BJ (cell line): Measurements from ENCODE around the gene ADAT3. TPM values are rescaled to one million over a fixed set of nuclear protein-coding genes. Genes with fewer than 3 reads are reported as not detected.

Experiments used
- CTCF ChIA-PET: fragments of 350-600 bp; formaldehyde crosslinking; extraction: SDS; loops from one replicate; lab custom pipeline; 2021; ENCODE audit warnings: antibody characterized with exemption, inconsistent platforms; lab: Yijun Ruan, JAX
- POLR2A ChIA-PET: fragments of 300-600 bp; sonication (Branson Sonifier 250); formaldehyde crosslinking; extraction: SDS; loops from one replicate; lab custom pipeline; 2021; ENCODE audit warnings: antibody characterized with exemption; lab: Charles Lee
- DNase-seq: peaks from one replicate; pipeline ENCODE4 v3.0.0-alpha.2; 2011; ENCODE audit warnings: low read depth
- H3K27me3 ChIP-seq: 2 replicates; pipeline ENCODE4 v1.6.0; 2011; ENCODE audit warnings: low read length; ENCODE audit not compliant: control insufficient read depth, insufficient read depth
- H3K36me3 ChIP-seq: 2 replicates; pipeline ENCODE4 v1.5.1; 2011; ENCODE audit warnings: low read length; ENCODE audit not compliant: control insufficient read depth, insufficient read depth
- H3K4me3 ChIP-seq: 2 replicates; pipeline ENCODE4 v1.5.1; 2011; ENCODE audit warnings: low read depth, mild to moderate bottlenecking, control low read depth, low read length
- polyA plus RNA-seq: library from polyadenylated mRNA; depleted of rRNA; stranded (reverse); fragments of >200 nt; gene quantifications from 2 replicates; pipeline ENCODE4 v1.2.3, GENCODE V29; 2011
- TF ChIP-seq, protein P1 (sequence below): IDR thresholded peaks from 2 replicates; pipeline ENCODE4 v1.5.1; 2011; ENCODE audit warnings: low read depth, mild to moderate bottlenecking, control low read depth, inconsistent platforms, low read length, moderate library complexity; ENCODE audit not compliant: insufficient read depth

ADAT3 gene
- polyA plus RNA-seq, 1 experiment, result 0.64 TPM

DNA sequence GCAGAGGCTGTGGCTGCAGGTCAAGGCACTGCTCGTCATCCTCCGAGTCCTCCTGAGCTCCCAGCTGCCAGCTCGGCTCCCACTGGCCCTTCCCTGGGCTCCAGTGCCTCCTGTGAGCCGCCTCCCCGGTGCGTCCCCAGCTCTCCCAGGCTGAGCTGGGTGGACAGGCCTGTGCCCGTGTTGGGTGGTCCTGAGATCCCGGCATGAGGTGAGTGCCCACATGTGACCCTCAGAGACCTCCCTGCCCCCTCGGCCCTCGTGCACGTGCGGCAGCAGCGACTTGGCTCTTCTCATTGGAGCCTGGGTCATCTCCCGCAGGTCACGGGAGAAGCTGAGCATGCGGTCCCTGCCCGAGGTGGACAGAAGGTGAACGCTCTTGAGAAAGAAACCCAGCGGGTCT lies 15.4 kb downstream of the ADAT3 start:
- Histone ChIP-seq H3K27me3 (no peaks in the 10 kb centered on the region), H3K4me3 (no peak overlapping the region), H3K36me3 (peaks cover 26% of the 10 kb centered on the region)
- CTCF ChIA-PET, result interaction anchor here (1.2 to 2.3 kb wide), 3 partner anchors 9 to 149 kb away, joined by 3 to 10 read pairs (median 3); no protein-coding TSS in a partner anchor
- TF ChIP-seq, protein P1, sequence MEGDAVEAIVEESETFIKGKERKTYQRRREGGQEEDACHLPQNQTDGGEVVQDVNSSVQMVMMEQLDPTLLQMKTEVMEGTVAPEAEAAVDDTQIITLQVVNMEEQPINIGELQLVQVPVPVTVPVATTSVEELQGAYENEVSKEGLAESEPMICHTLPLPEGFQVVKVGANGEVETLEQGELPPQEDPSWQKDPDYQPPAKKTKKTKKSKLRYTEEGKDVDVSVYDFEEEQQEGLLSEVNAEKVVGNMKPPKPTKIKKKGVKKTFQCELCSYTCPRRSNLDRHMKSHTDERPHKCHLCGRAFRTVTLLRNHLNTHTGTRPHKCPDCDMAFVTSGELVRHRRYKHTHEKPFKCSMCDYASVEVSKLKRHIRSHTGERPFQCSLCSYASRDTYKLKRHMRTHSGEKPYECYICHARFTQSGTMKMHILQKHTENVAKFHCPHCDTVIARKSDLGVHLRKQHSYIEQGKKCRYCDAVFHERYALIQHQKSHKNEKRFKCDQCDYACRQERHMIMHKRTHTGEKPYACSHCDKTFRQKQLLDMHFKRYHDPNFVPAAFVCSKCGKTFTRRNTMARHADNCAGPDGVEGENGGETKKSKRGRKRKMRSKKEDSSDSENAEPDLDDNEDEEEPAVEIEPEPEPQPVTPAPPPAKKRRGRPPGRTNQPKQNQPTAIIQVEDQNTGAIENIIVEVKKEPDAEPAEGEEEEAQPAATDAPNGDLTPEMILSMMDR, result no peak
- DNase-seq, result no peak
- POLR2A ChIA-PET, result no interaction called here

DNA sequence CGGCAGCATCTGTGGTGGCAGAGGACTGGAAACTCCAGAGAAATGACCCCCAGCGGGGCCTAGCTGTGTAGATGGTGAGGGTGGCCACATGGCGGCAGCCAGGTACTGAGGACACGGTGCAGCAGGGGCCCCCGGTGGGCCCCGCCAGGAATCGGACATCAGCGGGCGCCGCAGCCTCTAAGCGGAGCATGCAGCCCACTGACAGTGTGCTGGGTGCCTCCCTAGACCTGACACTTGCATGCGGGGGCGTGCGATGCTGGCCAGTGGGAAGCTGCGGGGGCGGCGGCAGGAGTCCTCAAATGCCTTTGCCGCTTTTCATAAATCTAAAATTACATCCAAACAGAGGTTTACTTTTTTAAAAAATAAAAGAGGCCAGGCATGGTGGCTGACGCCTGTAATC lies 16.1 kb downstream of the ADAT3 start:
- no peak for DNase-seq
- ChIA-PET CTCF (no interaction called here), POLR2A (no interaction called here)
- no peak overlapping the region for H3K4me3 ChIP-seq
- H3K27me3 ChIP-seq, result no peaks in the 10 kb centered on the region
- TF ChIP-seq, protein P1, result no peak
- peaks cover 26% of the 10 kb centered on the region for H3K36me3 ChIP-seq

DNA sequence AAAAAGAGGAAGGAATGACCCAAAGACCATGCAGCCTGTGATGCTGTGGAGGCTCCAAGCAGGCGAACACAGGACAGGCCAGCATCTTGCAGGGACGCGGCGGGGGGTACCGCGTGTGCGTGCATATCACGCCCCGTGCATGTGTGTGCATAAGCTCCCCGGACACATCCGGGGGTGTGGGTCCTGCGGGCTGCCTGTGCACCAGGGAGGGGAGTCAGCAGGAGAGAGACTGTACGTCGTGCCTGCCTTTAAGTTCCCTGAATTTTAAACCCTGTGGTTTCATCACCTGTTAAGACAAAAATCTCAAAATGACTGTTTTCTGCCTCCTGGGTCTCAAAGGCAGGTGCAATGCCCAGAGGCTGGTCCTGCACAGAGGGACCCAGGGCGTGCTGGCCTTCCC lies 16.6 kb downstream of the ADAT3 start:
- no peak for DNase-seq
- TF ChIP-seq, protein P1, result no peak
- ChIA-PET CTCF (no interaction called here), POLR2A (no interaction called here)
- Histone ChIP-seq H3K4me3 (no peak overlapping the region), H3K27me3 (no peaks in the 10 kb centered on the region), H3K36me3 (peaks cover 26% of the 10 kb centered on the region)

DNA sequence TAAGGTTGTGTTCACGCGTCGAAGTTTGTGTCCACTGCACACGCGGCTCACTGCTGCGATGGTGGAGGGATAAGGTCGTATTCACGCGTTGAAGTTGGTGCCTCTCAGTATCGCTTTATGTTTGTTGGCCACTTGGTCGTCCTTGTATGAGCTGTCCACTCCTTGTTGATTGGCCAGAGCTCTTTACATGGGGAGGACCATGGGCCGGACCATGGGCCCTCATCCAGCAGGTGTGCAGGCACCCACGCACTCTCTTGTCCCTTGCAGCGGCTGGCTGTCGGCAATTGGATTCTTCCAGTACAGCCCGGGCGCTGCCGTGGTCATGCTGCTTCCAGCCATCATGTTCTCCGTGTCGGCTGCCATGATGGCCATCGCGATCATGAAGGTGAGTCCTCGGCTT lies 17.6 kb downstream of the ADAT3 start:
- Histone ChIP-seq H3K4me3 (no peak overlapping the region), H3K36me3 (peaks cover 24% of the 10 kb centered on the region), H3K27me3 (no peaks in the 10 kb centered on the region)
- TF ChIP-seq, protein P1, result no peak
- CTCF ChIA-PET, result no interaction called here
- POLR2A ChIA-PET, result no interaction called here
- no peak for DNase-seq

DNA sequence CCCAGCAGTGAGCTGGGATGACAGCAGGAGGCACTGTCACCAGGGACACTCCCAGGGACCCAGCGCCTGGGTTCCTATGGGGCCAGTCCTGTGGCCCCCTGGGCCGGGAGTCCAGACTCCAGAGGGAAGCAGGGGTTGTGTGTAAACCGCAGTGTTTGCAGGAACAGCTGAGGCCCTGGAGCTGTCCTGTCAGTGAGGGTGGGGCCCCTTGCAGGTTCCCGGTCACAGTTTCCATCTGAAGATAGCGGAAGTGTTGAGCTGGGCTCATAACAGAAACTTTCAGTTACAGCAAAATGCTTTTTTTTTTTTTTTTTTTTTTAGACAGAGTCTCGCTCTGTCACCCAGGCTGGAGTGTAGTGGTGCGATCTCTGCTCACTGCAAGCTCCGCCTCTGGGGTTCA lies 18.1 kb downstream of the ADAT3 start:
- no peaks in the 10 kb centered on the region for H3K27me3 ChIP-seq
- no peak for DNase-seq
- H3K36me3 ChIP-seq, result peaks cover 23% of the 10 kb centered on the region
- no peak overlapping the region for H3K4me3 ChIP-seq
- ChIA-PET POLR2A (no interaction called here), CTCF (interaction anchor here (1.0 kb wide), 1 partner anchor 13 kb away, joined by 3 read pairs; no protein-coding TSS in a partner anchor)
- TF ChIP-seq, protein P1, result no peak
